ENCODE data around the gene C11orf87.

C11orf87 gene

DNA sequence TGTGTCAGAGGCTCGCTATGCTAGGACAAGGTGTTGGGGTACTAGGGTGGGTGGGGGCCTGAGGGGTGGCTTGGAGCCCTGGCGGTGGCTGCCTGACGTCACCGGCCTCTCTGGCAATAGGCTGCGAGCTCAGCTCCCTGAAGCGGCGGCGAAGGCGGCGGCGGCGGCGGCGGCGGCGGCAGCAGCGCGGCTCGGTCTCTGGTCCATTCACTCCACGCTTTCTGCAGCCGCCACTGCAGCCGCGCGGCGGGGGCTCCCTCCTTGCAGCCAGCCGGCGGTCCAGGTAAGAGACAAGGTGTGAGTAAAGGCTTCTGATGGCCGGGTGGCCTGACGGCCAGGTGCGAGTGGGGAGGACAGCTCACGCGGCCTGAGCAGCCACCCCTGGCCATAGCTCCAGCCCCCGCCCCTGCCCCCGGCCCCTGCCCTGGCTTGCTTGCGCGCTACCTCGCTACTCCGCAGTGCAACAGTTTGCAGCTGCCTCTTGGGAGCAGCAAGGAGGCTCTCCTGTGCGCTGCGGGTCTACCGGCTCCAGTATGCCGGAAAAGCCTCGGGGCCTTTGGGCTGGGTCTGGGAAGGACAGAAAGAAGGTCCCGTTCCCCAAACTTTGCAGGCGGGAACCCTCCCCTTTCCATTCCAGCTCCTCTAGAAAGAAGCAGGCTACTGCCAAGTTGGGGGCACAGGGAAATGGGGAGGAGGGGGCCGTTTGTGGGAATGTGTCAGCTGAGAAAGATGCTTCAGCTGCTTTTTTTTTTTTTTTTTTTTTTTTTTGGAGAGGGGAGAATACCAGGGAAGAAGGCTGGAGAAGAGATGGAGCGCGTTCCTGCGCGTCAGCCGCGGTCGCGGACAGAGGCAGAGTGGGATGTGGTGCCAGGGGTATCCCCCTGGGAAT lies at the start of gene C11orf87:
C11orf87 (plus strand) TSS at position 210 of the 889 bp plus-strand sequence. CDS start 1,444 bp downstream, outside the sequence.
- no peak for DNase-seq (ENCODE audit: low read depth in 2 of 2)

DNA sequence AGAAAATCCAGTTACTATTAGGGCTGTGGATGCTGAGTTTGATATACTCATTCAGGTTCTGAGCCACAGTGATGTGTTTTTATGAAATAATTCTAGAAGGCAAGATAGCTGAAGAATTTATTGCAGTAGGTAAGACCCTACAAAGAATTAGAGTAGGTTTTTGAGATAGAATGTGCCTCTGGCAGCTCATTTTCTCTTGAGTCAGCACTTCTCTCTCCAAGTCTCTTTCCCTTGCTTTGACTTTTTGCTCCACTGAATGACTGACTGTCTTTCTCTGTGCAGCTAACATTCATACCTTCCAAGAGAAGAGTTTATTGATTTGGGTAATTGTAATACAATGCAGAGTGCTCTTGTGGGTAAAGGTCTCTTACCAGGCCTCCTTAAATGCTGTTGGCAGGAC lies 48.0 kb upstream of the C11orf87 start:
- no peak for DNase-seq (ENCODE audit: low read depth in 2 of 2)

DNA sequence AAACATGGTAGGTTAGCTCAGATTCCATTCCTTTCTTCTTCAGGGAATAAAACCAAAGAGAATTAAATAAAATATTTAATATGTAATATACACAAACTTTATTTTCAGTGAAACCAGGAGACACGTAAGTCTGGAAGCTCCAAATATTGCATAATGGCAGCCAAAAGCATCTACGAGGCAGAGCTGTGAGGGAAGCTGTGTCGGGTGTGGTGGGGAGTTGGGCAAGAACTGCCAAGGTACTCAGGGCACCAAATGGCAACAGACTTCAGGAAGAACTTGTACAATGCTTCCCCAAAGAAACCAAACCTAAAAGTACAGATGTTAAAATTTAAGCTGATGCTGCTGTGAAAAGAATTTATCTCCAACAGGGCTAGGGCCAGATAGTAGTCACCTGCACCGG lies 47.5 kb upstream of the C11orf87 start:
- DNase-seq (ENCODE audit: low read depth in 2 of 2) = no peak

DNA sequence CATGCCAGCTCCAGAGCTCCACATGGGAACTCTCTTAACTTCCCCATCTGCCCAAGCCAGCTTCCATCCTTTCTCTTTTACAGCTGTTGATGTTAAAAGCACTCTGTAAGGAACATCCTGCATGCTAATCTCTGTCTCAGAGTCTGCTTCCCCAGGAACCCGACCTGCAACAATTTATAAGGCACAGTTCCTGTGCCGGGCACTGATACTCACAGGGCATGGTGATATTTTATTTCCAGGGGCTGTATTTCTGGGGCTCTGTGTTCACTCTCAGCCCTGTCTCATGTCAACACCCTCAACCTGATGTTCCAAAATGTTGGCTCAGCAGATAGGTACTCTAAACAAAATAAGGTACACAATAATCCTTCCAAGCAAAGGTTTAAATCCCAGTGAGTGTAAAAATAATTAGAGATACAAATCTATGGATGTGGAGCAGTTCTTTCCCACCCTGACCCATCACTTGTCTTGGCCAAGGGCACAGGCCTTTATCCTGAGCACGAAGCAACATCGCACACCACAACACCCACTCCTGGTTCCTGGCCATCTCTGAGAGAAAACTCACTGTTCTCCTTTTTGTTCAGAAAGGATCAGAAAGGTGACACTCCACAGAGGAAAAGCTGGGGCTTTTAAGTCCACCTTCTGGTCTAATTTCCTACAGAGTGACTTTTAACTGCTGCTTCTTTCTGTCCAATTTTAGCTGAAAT lies 44.8 kb upstream of the C11orf87 start:
- DNase-seq (ENCODE audit: low read depth in 2 of 2) = no peak

DNA sequence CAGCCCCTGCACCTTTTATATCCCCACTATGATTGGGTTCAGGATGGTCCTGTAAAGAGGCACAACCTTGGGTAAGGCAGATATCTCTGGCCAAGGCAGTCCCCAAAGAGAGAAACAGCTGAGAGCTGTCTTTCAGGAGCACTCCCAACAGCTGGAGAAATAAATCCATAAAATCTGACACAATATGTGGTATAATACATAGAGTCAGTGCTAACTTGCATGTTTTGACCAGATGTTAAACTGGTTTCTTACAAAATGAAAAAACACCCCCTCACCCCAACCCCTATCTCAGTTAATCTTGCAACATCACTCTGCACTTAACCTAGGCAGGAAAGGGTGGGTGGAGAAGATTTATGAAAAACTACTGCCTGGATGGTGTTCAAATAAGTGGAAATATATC lies 44.0 kb upstream of the C11orf87 start:
- DNase-seq (ENCODE audit: low read depth in 2 of 2) = no peak

DNA sequence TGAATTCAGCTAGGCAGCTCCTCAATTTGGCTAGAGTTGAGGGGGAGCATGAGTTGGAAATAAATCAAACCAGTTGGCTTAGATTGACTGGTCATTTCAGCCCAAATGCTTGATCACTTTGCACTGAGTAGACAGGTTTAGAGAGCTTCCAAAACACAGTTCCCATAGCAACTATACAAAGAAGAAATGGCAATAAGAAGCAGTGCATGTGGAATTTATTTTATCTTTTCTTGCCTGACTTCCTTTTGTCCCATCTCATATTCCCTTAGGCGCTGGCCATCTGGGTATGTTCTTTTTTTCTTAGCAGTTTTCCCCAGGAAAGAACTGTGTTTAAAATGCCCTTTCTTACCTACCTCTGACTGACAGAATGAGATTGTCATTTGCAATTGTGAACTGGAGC lies 38.7 kb upstream of the C11orf87 start:
- DNase-seq (ENCODE audit: low read depth in 2 of 2) = no peak

DNA sequence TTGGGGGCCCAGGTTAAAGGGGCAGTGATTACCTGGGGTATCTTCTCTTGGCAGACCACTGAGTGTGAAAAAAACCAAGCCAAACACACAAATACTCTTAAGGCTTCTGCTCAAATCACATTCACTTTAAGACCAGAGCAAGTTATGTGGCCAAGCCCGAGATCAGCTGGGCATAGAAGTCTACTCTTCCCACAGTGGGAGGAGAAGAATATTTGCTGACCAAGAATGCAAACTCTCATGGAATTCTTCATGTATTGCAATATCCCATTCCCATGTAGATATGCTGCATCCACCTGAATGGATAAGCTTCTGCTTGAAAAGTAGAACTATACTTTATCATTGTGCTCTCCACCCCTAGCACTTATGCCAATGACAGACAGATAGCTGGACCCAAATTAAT lies 37.1 kb upstream of the C11orf87 start:
- DNase-seq (ENCODE audit: low read depth in 2 of 2) = no peak

DNA sequence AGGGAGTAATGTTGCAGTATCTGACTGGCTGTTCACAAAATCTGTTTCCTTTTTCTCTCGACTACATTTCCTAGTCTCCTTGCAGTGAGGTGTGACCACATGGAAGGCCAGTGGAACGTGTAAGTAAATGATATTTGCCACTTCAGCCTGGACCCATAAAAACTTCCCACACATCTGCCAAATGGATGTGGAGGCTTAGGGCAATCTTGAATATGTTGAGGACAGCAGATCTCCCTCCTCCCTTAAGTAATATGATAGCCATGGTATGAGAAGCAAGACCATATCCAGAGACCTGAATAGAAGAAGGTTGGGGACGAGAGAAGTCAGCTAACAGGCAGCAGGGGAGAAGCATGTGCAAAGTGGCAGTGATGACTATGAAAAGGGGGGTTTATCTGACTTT lies 33.0 kb upstream of the C11orf87 start:
- DNase-seq (ENCODE audit: low read depth in 2 of 2) = no peak

DNA sequence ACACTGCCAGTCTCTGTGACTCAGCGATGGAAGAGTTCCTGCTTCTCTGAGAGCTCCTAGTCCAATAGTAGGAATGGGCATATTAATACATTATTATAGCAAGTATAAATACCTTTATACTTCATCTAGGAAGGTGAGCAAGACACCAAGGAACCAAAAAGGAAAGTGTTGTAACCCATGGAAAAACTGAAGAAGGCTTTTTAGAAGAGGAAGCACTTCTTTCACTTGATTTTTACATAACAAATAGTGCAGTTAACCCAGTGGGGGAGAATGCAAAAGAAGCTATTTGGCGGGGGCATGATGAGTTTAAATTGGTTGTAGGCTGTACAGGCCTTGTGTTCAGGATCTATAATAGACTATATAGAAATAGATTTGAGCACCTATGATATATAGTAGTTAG lies 31.2 kb upstream of the C11orf87 start:
- DNase-seq (ENCODE audit: low read depth in 2 of 2) = no peak

DNA sequence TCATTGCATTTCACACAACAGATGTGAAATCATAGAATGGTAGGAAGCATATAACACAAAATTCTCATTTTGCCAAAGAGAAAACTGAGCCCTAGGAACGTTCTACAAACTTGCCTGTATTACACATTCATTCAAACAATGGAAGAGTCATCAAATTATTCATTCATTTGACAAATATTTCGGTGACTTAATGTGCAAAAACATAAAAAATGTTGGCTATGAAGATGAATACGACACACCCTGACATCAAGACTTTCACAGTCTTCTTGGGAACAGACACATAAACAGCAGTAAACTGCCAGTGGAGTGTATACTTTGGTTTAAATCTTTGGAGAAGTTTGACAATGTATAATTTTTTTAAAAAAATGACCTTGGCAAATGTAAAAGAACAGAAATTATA lies 20.4 kb upstream of the C11orf87 start:
- no peak for DNase-seq (ENCODE audit: low read depth in 2 of 2)

DNA sequence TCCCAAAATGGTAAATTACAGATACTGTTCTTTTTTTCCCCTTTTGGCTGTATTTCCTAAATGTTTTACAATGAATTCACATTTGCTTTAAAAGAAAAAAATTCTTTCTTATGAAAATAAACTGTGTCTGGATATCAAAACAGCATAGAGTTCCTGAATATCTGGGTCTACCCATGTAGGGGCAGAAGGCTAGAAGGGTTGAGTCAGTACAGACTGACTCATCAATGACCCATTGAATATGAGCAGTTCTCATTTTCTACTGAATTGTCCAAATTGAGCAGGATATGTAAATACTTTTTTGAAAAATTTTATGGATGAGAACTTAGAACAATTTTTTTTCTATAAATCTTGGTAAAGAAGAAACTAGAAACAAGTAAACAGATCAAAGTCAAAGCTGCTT lies 16.3 kb upstream of the C11orf87 start:
- no peak for DNase-seq (ENCODE audit: low read depth in 2 of 2)

DNA sequence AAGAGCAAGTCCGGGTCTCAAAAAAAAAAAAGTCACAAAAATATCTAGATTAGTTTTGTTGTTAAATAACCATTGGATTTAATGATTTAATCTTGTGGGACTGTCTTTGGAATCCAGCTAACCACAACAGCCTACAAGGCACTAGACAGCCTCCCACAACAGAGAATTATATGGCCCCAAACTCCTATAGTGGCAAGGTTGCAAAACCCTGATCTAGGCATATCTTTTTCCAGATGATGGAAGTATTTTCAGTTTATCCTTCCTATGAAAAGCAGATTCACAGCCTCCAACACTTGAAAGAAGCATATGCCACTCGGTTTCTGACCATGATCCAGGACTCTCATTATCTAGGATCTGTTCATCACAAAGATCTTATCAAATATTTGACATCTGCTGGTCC lies 5.4 kb upstream of the C11orf87 start:
- DNase-seq (ENCODE audit: low read depth in 2 of 2) = no peak

DNA sequence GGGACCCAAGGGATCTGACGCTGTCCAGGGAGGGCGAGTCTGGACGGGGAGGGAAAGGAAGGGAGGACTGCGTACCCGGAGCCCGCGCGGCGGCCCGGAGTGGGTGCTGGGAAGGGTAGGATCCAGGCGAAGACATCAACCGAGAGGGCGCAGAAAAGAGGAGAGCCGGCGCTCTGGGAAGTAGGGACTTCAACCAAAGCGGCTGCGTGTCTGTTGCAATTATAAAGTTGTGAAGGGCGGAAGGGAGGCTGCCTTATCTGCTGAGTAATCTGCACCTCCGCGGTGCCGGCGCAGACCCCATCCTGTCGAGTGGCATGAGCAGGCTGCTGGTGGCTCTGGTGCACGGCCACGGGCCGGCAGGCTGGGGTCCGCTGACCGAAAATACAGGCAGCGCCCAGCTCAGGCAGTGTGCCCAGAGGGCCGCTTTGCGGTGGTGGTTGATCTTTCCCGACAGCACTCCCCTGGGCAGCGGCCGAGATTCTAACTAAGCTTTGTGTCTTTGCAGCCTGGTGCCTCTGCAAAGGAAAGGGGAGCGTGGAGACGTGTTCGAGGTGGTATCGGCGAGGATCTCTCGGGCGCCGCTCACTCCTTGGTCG lies 978 bp downstream of the C11orf87 start:
- DNase-seq (ENCODE audit: low read depth in 2 of 2) = no peak

DNA sequence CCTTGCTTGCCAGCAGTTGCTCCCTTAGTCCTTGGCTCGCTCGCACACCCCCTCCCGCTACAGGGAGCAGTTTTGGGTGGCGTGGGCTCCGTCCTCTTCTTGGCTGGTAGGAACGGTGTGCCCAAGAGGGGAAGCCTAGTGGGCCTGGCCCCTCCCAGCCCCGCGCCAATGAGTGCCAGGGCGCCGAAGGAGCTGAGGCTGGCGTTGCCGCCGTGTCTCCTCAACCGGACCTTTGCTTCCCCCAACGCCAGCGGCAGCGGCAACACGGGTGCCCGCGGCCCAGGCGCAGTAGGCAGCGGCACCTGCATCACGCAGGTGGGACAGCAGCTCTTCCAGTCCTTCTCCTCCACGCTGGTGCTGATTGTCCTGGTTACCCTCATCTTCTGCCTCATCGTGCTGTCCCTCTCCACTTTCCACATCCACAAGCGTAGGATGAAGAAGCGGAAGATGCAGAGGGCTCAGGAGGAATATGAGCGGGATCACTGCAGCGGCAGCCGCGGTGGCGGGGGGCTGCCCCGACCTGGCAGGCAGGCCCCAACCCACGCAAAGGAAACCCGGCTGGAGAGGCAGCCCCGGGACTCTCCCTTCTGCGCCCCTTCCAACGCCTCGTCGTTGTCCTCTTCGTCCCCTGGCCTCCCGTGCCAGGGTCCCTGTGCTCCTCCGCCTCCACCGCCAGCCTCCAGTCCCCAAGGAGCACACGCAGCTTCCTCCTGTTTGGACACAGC lies 1.6 kb downstream of the C11orf87 start:
- DNase-seq (ENCODE audit: low read depth in 2 of 2) = no peak

DNA sequence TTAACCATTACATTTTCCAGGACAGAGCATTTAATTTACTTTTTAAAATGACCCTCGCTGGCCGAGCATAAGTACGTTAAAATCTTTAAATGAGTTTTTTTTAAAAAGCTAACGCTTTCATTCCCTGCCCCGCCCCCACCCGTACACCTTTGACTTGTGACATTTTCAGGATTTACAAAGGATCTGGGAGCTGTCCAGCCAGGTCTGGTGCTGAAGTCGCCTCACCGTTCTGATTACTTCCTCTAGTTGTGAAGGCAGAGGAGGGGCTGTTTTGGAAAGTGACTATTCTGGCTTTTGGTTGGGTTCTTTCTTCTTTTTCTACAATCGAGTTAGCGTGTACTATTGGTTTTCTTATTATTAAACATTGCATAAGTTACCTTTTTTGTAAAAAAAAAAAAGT lies 2.9 kb downstream of the C11orf87 start:
- no peak for DNase-seq (ENCODE audit: low read depth in 2 of 2)

DNA sequence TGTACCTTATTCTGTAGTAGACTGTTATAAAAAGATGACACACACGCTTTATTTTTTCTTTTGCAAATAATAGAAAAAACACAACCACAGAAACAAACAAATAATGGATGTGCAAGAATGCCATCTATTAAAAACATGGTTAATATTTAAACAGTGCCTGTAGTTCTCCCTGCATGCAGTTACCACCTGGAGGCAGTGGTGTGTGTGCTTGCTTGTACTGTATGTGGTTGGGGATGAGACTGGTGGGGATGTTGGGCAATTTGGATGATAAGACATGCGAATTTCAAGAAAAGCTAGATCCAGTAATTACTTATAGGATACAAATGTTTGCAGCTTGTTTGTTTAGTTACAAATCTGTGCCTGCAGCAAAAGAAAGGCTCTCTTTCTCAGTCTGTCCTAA lies 3.6 kb downstream of the C11orf87 start:
- no peak for DNase-seq (ENCODE audit: low read depth in 2 of 2)

DNA sequence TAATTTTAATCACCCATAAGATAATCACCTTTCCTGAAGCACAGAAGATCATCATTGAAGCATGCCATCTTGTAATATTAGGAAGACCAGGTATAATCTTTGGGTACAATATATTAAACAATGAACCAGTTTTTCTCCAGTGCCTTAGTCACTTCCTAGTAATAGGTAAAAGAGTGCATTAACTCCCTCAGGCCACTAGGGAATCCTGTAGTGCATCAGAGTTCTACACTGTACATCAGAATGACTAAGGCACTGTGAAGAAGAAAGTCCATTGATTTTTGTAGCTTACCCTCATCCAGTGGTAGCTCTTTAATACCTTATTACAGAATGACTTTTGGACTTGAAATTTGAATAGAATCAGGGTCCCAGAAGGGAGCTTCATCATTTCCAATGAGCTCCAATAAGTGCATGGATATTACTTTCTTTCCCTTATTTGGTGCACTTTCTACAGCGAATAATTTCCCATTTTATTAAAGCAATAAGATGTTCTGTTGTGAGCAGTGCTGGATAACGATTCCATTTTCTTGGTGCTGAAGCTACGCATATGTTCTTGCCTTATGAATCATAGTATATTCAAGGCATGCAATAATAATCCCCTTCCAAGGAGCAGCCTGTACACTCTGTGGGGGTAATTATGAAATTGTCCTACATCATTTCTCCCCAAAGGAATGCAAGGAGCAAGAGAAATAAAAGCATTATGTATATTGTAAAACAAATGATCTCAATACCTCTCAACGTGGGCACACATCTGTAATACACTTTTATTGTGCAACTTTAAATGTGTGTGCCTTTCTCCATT lies 4.7 kb downstream of the C11orf87 start:
- no peak for DNase-seq (ENCODE audit: low read depth in 2 of 2)

DNA sequence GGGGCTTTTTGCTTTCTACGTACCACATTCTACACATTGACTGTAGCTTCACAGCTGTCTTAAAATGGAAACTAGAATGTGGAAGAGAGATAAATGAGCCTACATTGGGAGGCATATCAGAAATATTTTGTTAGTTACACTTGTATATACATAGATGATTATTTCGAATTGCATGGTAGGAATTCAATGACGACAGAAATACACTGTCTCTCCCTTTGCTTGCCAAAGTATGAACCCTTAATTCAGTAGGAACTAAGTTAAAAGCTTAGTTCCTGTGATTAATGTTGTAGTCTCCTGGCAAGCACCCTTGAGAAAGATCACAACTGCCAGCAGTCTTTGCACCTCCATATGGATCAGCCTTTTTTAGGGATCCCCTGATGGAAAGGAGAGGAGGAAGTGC lies 10.1 kb downstream of the C11orf87 start:
- no peak for DNase-seq (ENCODE audit: low read depth in 2 of 2)

DNA sequence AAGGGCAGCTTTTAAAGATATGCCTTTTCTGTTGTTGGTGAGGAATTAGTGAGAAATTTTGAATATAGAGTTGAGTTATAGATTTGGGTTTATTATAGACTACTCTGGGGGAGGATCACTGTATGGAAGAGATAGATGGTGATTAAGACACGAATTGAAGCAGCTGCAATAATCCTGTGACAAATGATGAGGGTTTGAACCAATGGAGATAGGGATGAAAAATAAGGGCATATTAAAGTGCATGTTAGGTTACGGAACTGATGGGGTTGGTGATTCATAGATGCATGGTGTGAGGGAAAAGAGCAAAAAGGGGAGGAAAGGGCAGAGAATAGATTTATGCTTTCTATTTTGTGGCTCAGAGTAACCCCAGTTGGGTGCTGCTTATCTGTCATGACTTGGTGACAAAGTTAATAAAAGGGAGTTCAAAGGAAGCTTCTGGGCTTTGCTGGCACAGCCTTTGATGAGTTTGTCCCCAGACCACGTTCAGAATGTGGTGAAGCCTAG lies 11.8 kb downstream of the C11orf87 start:
- no peak for DNase-seq (ENCODE audit: low read depth in 2 of 2)

DNA sequence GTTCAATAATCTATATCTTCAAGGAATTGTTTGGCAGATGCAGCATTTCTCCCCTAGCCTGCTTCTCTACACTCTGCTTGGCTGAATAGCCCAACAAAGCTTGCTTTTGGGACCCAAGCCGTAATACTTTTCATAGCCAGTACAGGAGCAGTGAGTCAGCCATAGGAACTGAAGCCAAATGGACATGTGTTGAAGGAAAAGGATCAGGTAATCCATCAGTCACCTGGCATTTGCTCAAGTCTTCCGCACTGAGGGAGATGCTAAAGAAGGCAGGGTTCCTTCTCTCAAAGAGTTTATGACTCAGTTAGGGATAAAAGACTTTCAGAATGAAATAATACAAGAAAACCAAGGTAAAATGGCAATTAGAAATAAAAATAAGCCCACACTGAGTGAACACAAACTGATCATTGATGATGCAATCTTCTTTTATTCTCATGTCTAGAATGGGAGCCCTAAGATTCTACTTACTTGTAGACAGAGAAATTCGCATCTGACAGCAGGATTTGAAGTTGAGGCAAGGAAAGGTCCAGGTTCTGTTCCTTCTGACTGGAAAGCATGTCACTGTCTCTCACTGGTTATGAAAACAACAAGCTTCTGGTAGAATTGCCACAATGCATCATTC lies 13.2 kb downstream of the C11orf87 start:
- no peak for DNase-seq (ENCODE audit: low read depth in 2 of 2)

DNA sequence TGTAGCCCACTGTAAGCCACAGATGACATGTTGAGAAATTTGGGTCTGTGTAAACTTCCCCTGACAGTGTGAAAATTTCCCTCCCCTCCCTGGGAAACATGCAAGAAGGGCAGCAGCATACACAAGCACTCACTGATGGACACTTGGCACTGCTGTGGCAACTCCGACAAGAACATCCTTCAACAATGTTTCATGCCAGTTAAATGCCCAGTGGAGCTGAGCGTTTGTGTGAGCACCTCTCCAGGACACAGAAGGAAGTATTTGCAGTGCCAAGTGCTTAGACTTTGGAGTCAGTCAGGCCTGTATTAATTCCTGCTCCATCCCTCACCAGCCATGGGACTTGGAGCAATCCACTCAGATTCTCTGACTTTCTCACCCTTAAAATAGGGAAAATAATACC lies 17.7 kb downstream of the C11orf87 start:
- DNase-seq (ENCODE audit: low read depth in 2 of 2) = no peak
